ENCODE measurements around the gene KRTAP10-2.

DNA sequence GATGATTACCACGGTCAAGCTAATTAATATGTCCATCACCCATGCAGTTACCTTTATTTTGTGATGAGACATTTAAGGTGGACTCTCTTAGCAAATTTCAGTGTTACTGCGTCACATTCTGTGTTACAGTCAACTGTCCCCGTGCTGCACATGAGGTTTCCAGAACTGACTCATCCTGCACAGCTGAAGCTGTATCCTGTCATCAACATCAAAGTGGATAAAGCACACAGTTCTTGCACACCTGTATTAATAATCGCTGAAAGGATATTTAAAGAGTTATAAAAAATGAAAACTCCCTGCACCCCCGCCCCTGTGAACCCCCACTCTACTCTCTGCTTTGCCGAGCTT lies 32.5 kb upstream of the KRTAP10-2 start:
- TF ChIP-seq CTCF (conservative IDR thresholded peaks at IDR 0.05; ENCODE audit: low read depth, low read length) (no peak), MXI1 (IDR thresholded peaks at IDR 0.05; ENCODE audit: borderline replicate concordance, low read depth, low read length) (no peak), POLR2A (IDR thresholded peaks at IDR 0.05; ENCODE audit: low read depth, low read length) (no peak)

Measured in IMR-90 (cell line).